HG02870 (cell line): Measurements from ENCODE around the gene MPPED2.

Source experiments
- ATAC-seq: cut with Tn5 transposase; IDR thresholded peaks from one replicate; pipeline ENCODE4 v1.9.1; 2021; ENCODE audit warnings: mild to moderate bottlenecking, moderate library complexity; ENCODE audit not compliant: unreplicated experiment

MPPED2 gene

DNA sequence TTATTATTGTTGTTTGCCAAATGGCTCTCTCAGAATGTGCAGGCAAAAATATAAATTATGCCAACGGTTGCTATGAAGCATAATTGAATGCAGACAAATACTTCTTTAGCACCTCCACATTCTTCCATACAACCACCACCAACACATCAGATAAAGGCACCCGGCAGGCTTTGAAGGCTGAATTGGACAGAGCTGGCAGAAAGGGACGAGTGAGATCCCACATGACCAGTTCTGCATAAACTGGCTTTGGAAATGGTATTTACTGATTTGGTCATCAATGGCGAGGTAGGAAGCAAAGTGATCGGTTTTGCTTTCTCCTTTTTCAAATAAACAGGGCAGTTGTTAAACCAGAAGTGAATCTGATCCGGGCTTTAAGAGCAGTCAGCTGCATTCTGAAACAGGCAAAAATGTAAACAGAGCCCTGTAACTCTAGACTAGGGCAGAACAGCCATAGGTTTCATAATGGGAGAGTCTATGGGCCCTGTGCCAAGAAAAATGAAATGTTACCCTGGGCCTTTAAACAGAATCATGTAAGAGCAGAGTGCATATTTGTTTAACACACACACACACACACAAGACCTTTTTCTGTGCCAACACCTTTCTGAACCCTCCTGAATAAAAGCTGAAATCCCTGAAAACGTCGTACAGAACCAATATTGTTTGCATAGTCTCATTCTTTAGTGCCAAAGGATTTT, 97.7 kb downstream of the MPPED2 start:
- ATAC-seq: no peak

DNA sequence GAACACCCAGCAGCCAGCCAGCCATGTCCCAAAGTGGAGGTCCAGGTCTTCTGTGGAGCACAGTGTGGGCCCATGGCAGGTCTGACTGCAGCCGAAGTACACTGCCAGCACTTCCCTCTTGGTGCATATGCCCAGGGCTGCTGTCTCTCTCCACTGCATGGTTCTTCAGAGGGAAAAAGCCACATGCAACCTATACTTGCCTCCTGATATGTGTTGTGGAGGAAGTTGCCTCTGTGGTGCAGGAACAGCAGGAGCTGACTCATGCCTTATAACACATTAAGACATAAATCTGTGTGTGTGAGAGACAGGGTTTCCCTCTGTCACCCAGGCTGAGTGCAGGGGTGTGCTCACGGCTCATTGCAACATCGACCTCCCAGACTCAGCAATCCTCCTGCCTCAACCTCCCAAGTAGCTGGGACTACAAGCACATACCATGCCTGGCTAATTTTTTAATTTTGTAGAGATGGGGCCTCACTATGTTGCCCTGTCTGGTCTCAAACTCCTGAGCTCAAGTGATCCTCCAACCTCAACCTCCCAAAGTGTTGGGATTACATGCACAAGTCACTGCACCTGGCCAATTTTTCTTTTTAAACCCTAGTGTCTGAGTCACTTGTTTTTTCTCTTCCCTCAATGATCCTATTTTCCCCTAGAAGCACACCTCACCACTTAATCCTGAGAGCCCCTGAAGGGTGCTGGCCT, 98.8 kb downstream of the MPPED2 start:
- no peak for ATAC-seq

DNA sequence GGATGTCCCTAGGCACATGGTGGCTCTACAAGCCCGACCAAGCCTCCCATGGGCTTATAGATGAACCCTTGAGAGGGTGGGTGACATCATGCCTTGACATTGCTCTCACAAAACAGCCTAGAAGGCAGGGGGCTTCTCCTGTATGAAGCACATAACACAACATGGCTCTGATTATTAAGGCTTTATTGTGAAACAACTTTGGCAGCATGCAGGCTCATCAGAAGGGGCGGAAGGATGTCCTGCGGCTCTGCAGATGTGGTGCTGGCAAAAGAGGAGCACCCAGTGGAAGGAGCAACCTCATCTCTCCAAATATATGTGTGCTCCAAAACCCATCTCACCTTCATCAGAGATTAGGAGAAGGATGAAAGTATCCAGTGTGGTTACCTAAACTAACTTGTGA, 100.4 kb downstream of the MPPED2 start:
- no peak for ATAC-seq

DNA sequence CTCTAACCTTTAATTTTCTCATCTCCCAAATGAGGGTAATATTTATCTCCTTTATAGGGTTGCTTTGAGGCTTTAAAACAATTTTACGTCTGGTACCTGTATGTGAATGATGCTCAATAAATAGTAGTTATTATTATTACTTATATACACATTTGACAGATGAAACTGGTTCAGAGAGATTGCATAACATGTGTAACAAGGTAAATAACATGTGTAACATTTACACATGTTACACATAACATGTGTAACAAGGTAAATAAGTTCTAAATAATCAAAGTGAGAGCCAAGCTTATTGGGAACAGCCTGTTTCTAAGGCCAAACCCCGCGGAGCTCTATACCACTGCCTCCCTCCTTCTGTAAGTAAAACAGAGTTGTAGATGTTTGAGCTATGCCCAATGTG, 100.9 kb downstream of the MPPED2 start:
- no peak for ATAC-seq

DNA sequence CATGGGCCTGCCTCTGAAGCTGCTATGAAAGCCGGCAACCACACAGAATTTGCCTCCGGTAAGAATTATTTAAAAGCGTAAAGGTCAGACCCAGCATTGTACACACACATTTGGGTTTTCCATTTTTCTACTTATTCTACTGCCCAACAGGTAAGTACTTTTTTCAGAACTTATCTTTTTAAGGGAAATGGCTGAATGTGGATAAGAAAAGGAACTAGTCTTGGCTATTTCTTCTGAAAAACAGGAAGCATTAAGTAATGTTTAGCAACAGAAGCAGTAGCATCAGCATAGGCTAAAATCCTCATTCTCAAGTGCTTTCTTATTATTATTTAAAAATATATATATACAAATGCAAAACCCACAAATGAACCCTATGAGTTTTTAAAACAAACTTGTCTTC, 103.1 kb downstream of the MPPED2 start:
- no peak for ATAC-seq

DNA sequence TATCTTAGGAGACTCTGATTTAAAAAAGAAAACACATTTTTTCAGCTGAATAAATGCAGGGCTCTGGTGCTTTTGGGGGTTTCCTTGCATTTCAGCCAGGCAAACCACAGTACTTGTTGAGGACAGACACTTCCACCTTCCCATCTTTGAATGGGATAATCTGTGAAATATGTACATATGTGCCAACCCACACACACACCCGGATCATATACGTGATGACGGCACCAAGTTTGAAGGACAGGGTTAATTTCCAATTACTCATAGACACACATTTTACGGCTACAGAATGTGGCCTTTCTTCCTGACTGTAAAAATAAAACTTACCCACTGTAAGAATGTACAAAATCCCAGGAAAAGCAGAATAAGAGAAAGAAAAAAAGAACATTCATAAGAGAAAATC, 104.4 kb downstream of the MPPED2 start:
- ATAC-seq: no peak

DNA sequence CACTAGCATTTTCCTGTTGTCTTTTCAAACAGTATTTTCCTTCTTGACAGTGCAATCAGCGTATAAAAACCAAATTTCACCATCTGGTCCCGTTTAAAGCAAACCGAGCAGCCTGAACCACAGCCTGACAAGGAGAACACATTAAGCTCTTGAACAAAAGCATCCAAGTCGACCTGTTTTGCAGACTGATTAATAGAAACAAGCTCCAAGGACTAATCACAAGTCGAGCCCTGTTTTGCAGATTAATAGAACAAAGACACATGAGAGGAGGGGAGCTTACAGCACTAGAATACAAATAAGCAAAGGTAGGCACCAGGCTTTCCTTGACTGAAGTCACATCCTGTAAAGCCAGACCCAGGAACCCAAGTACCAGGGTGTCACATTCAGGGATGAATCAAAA, 104.8 kb downstream of the MPPED2 start:
- no peak for ATAC-seq

DNA sequence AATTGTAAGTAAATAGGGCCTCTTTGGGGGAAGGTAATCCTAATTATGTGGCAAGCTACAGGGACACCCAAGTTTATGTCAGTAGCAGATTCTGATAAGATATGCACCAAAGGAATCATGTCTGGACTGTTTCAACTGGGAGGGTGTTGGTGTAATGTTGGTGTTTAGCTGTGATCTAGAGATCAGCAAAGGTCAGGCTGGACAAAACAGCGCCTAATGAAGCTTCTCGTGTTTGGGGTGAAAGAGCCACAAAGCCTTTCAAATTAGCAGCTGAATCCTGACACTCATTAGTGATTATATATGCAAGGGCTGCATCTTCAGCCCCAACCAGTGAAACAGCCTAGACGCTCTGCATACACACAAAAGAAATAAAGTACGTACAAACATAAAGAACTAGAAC, 106.3 kb downstream of the MPPED2 start:
- no peak for ATAC-seq

DNA sequence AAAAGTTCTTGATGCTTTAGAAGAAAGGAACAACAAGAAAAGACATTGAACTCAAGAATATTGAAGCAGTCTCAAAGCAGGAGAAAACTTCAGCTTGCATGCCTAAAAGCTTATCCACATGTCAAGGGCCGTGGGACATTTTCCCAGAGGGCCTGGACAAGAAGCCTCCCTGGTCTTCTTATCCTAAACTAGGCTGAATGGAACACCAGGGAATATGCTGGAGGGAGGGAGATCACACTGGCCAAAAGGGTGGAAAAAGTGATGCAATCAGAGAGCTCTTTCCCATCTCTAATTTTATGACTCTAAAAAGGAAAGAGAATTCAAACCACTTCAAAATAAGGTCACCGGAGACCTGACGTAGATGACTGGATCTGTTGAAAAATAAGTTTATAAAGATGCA, 107.2 kb downstream of the MPPED2 start:
- ATAC-seq: no peak

DNA sequence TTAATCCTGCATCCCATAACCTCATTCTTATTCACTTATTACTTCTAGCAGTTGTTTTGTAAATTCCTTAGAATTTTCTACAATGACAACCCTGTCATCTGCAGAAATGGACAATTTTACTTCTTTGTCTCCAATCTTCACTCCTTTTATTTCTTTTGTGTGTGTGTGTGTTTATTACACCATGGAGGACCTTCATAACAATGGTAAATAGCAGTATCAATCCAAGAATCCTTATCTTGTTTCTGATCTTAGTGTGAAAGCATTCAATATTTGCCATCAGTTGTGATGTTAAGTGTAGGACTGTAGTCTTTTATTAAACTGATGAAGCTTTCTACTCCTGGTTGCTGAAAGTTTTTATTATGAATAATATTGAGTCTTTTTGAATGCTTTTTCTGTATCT, 109.1 kb downstream of the MPPED2 start:
- ATAC-seq: no peak

DNA sequence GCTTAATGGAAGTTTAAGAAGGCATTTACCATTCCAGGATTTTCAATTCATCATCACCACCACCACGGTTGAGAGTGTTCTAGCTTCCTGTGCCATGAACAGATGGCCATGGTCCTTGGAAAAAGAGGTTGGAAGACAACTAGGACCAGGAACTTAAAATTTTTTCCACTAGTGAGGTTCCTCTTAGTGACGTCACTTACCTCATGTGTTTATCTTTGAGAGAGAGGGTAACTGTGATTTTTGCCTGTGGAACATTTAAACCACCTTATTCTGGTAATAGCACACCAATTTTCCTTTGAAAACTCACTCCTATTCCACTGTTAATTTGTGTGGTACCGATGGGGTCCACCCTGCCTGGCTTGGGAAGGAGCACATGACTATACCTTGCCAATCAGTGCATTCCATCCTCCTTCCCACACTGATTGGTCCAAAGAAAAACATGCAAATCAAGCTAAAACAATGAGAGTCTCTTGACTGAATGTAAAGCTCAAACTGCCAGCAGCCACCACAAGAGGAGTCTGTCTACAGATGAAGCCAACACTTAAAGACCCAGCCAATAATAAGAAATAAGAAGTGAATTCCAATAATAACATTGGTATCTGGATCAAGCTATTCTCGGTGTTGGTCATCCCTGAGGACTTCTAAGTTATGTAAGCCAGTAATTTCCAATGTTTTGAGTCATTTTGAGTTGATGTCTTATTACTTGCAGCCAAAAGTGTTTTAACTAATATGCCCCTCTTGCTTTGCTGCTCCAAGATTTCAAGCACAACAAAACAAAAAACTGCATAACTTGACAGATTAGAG, 111.8 kb downstream of the MPPED2 start:
- no peak for ATAC-seq

DNA sequence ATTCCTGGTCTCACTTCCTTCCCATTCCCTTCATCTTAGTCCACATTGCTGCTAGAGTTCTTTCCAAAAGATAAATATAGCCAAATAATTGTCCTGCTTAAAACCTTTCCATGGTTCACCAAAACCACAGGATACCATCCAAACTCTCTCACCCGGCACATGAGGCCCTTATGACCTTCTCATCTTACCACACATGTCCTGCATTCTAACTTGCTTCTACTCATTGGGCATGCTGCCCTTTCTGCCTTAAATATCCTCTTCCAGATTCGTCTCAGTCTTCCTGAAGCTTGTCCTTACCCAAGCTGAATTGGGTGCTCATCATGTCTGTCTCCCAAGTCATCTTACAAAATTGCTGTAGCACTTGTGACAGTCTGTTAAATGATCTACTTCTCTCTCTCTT, 114.9 kb downstream of the MPPED2 start:
- no peak for ATAC-seq

DNA sequence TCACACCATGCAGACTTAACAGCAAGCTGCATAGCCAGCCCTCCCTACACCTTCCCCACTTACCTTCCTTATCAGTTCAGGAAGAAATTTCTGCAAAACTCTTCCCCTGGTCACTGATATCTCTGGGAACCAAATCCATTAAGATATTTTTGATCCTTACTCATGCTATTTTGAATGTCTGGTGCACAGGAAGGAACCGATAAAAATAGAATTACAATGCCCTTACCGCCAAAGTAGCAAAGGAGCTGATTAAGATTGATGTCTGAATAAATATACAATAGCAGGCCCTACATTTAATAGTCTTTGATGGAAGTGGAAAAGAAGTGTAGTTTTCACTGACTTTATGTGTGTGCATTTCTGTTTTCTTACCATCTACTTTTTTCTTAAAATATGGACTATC, 117.3 kb downstream of the MPPED2 start:
- ATAC-seq: no peak

DNA sequence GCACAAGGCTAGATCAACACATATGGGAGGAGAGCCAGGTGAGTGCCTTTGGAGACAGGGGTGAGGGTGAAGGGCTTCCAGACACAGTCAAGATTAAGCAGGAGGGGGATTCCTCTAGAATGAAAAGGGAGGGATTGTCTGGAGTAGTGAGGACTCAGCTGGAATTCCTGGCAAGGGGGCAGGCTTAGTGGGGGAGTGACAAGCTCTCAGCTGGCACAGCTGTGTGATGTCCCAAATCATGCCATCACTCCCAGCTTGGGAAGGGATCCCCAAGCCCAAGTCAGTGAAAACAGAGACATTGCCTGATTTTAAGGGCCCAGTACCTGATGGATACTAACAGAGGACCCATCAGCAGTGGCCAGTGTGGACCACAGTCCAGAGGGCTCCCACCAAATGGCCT, 119.0 kb downstream of the MPPED2 start:
- no peak for ATAC-seq

DNA sequence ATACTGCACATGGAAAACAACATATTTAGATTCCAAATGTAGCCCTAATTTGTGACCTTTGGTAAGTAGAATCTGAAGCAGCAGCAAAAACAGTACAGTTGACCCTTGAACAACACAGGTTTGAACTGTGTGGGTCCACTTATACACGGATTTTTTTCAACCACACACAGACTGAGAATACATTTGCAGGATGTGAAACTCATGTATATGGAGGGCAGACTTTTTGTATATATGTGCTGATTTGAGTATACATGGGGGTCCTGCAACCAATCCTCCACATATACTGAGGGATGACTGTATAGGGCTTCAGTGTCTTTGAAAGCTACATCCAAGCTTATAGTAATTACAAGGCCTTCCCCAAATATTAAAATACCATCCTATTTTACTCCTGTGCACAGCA, 120.5 kb downstream of the MPPED2 start:
- ATAC-seq: no peak

DNA sequence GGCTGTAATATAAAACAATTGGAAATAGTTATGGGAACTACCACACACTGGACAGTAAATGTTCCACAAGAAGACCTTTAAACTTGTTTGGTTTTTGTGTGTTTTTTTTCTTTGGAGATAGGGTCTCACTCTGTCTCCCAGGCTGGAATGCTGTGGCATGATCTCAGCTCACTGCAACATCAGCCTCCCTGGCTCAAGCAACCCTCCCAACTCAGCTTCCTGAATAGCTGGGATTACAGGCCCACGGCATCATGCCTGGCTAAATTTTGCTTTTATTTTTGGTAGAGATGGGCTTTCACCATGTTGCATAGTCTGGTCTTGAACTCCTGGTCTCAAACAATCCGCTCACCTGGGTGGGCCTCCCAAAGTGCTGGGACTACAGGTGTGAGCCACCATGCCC, 121.0 kb downstream of the MPPED2 start:
- ATAC-seq: no peak

DNA sequence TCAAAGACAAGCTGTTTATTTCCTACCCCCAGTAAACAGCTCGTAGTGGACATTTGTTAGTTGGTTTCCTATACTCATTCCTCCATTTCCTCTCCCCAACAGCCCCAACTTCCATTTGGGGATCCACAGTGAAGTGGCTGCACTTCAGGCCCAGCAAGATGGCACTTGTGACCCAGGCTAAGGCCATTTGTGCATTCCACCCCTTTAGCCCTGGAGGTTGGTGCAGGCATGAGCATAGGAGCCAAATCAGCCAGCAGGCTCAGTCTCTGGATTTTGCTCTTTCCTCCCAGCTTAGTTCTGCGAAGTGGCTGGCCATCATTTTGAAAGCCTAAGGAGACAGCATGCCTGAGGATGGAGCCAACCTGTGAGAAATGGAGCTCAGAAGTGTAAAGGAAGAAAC, 122.9 kb downstream of the MPPED2 start:
- no peak for ATAC-seq

DNA sequence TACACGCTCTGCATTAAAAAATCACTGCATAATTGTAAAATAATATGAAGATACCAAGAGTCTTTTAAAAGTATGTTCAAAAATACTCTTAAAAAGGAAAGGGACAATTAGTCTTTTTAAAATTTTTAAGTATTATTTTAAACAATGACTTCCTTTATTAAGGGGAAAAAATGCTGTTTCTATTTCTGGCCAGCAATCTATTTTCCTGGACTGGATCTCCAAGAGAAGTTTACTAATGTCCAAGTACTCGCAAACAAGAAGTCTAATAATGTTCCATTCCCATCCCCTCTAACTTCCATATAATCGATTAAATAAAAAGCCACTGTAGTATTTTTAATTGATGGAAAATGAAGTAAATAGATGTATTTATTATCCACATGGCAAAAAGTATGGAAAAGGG, 123.7 kb downstream of the MPPED2 start:
- ATAC-seq: no peak

DNA sequence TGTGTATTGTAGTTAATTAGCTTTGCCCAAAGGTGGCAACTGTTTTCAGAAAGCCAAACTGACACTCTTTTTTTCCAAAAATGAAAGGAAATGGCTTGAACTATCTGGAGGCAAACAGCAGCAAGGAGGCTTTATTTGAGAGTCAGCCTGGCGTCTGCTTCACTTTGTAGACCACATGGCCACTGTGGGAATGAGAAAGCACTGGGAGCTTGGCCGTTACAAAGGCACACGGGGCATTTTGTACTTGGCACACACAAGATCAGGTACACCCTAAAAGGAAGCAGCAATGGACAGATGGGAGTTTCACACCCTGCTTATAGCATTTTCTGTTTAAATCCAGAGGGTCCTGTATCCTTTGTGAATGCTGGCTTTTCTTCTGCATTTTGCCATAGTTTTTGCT, 126.3 kb downstream of the MPPED2 start:
- ATAC-seq: no peak

DNA sequence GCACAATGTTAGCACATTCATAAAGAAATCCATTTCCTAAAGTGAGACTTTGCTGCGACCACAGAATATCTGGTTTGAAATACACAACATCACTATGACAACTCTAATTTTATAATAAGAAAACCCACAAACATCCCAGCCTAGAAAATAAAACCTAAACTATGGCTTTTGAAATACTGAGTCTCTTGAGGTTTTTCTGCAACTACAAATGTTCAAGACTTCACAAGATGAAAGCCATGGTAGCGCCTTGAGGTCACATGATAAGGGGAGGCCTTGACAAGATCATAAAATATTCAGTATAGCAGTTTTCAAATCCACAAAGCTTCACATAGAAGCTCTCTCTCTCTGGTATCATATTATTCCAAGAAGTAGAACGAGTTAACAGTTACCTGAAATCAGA, 126.8 kb downstream of the MPPED2 start:
- no peak for ATAC-seq

DNA sequence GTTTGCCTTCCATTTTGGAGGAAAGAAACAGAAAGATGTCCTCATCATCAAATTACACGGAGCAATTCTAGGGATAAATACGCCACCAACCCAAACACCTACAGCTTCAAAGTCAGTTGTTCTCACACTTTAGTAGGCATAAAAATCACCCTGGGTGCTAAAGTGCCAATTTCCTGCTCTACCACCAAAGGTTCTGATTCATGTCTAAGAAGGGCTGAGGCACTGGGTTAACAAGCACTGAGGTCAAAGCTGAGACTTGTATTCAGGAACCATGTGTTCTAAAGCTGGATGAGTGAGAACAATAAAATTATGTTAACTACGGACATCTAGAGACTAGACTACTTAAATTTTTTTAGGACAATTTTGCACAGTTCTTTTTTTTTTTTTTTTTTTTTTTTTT, 127.6 kb downstream of the MPPED2 start:
- ATAC-seq: no peak

DNA sequence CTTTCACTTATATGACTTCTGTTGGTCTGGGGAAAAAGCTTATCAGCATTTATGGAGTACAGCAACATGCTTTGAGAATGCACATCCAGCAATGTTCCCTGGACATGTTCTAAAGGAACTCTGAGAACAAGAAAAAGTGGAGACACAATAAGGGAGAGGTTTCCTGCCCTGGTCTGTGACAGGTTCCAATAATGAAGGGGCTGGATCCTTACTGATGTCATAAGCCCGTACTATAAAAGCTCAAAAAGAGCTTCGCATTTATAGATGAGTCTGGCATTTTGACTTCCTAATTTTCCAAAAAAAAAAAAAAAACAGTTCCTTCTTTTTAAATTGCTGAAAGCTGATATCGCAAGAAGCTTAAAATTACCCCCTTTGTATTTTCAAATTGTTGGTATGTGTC, 129.1 kb downstream of the MPPED2 start:
- no peak for ATAC-seq
